Measurements from ENCODE around the gene ARPC1B. TPM values are rescaled to one million over a fixed set of nuclear protein-coding genes. Genes with fewer than 3 reads are reported as not detected.
A peak's percentile ranks its signal among the peaks of the same experiment; 100 is the strongest.
"Not testable (repeated sequence)": the region's sequence is repeated elsewhere in the genome, so short reads cannot be mapped to it uniquely, and the experiment has no call there.

The ARPC1B gene
- total and polyA plus RNA-seq, 4 donors, result 43.9 to 182 (median 112) TPM

DNA sequence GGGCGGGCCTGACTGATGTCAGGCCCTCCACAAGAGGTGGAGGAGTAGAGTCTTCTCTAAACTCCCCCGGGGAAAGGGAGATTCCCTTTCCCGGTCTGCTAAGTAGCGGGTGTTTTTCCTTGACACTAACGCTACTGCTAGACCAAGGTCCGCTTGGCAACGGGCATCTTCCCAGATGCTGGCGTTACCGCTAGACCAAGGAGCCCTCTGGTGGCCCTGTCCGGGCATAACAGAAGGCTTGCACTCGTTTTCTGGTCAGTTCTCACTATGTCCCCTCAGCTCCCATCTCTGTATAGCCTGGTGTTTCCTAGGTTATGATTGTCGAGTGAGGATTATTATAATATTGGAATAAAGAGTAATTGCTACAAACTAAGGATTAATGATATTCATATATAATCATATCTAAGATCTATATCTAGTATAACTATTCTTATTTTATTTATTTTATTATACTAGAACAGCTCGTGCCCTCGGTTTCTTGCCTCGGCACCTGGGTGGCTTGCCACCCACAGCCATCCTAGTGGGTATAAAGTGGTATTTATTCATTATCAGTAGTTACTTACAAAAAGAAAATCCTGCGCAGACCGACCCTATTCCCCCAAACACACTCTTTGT is 41.1 kb downstream of the ARPC1B start:
- peaks cover 19 to 56% (median 42%) of the 10 kb centered on the region in 4 donors for H3K36me3 ChIP-seq (ENCODE audit: control insufficient read depth in 4 of 4, insufficient read depth in 3 of 4, low read depth in 1 of 4, low read length in 3 of 4)
- TF ChIP-seq CTCF (IDR thresholded peaks at IDR 0.05; ENCODE audit: low read depth, low read length, missing input control) (peak; percentile 64), HNF4G (IDR thresholded peaks at IDR 0.05) (peak; percentile 68), HNF4A (conservative IDR thresholded peaks at IDR 0.05) (peak; percentile 67 to 71), RAD21 (IDR thresholded peaks at IDR 0.05) (peak; percentile 79 to 82)
- not testable (repeated sequence) for H3K9me3 ChIP-seq (ENCODE audit: control insufficient read depth in 4 of 4, low read length in 3 of 4); DNase-seq (ENCODE audit: low spot score); H3K9ac ChIP-seq (ENCODE audit: low read depth in 1 of 2, low read length in 2 of 2); H3K4me3 ChIP-seq (ENCODE audit: low read depth in 1 of 3, low read length in 3 of 3); H3K27me3 ChIP-seq (ENCODE audit: control insufficient read depth in 4 of 4, insufficient read depth in 4 of 4, low read length in 3 of 4)
- H3K27ac ChIP-seq (ENCODE audit: low read depth in 1 of 2, low read length in 2 of 2), result peak overlapping the region; percentile 32 to 71
- H3K4me1 ChIP-seq (ENCODE audit: control insufficient read depth in 4 of 4, insufficient read depth in 4 of 4, low read length in 3 of 4), result peaks cover 0 to 32% (median 17%) of the 10 kb centered on the region in 4 donors
- WGBS, result 42% methylated on average over 17 of the region's 17 CpGs

DNA sequence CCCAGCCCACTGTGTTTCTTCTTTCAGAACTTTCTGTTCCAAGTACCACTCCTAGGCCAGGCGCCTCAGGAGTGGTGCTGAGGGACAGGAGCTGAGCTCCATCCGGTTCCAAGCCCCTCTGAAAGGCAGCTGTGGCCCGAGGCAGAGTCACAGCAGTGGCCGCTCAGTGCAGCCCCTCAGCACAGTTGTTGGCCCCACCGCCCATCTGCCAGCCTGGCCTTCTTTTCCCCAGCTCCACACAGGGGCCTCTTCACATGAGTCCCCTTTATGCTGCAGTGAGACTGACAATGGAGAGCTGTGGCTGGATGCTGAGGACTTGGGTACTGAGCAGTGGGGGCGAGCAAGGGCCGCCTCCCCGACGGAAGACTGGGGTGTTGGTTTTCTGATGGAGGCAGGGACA is 43.7 kb downstream of the ARPC1B start:
- Histone ChIP-seq H3K4me3 (ENCODE audit: low read depth in 1 of 3, low read length in 3 of 3) (no peak overlapping the region), H3K4me1 (ENCODE audit: control insufficient read depth in 4 of 4, insufficient read depth in 4 of 4, low read length in 3 of 4) (peaks cover 0 to 32% (median 17%) of the 10 kb centered on the region in 4 donors), H3K9ac (ENCODE audit: low read depth in 1 of 2, low read length in 2 of 2) (no peak overlapping the region), H3K27ac (ENCODE audit: low read depth in 1 of 2, low read length in 2 of 2) (peak overlapping the region; percentile 23 to 47), H3K36me3 (ENCODE audit: control insufficient read depth in 4 of 4, insufficient read depth in 3 of 4, low read depth in 1 of 4, low read length in 3 of 4) (peaks cover 16 to 50% (median 27%) of the 10 kb centered on the region in 4 donors), H3K9me3 (ENCODE audit: control insufficient read depth in 4 of 4, low read length in 3 of 4) (no peaks in the 10 kb centered on the region), H3K27me3 (ENCODE audit: control insufficient read depth in 4 of 4, insufficient read depth in 4 of 4, low read length in 3 of 4) (no peaks in the 10 kb centered on the region)
- 95% methylated on average over 9 of the region's 9 CpGs for WGBS
- TF ChIP-seq ZBTB33 (IDR thresholded peaks at IDR 0.05) (no peak), TAF1 (conservative IDR thresholded peaks at IDR 0.05) (no peak), GABPA (IDR thresholded peaks at IDR 0.05 in 1 of 2, conservative IDR thresholded peaks at IDR 0.05 in 1 of 2) (no peak), RXRA (IDR thresholded peaks at IDR 0.05) (no peak), SP1 (IDR thresholded peaks at IDR 0.05) (no peak), EGR1 (IDR thresholded peaks at IDR 0.05; ENCODE audit: low read depth in 2 of 2) (no peak), YY1 (IDR thresholded peaks at IDR 0.05) (no peak)
- no peak for DNase-seq (ENCODE audit: low spot score)

GRCh38 chr7:99419323-99420021 is 44.9 kb downstream of the ARPC1B start:
- no peak for TF ChIP-seq FOXA1 (IDR thresholded peaks at IDR 0.05)
- no peak for TF ChIP-seq RAD21 (IDR thresholded peaks at IDR 0.05)
- TF ChIP-seq REST (IDR thresholded peaks at IDR 0.05), result no peak
- no peak for TF ChIP-seq FOXA2 (IDR thresholded peaks at IDR 0.05)
- peak; percentile 70 for TF ChIP-seq SP1 (IDR thresholded peaks at IDR 0.05)
- TF ChIP-seq YY1 (IDR thresholded peaks at IDR 0.05), result no peak
- TF ChIP-seq GABPA (IDR thresholded peaks at IDR 0.05 in 1 of 2, conservative IDR thresholded peaks at IDR 0.05 in 1 of 2), result no peak
- TF ChIP-seq HNF4A (conservative IDR thresholded peaks at IDR 0.05), result peak; percentile 68 to 76
- no peak for TF ChIP-seq RXRA (IDR thresholded peaks at IDR 0.05)
- WGBS, result 77% methylated on average over 29 of the region's 29 CpGs
- no peak overlapping the region for H3K9ac ChIP-seq (ENCODE audit: low read depth in 1 of 2, low read length in 2 of 2)
- no peak for DNase-seq (ENCODE audit: low spot score)
- peaks cover 0 to 32% (median 17%) of the 10 kb centered on the region in 4 donors for H3K4me1 ChIP-seq (ENCODE audit: control insufficient read depth in 4 of 4, insufficient read depth in 4 of 4, low read length in 3 of 4)
- peaks cover 16 to 59% (median 30%) of the 10 kb centered on the region in 4 donors for H3K36me3 ChIP-seq (ENCODE audit: control insufficient read depth in 4 of 4, insufficient read depth in 3 of 4, low read depth in 1 of 4, low read length in 3 of 4)
- H3K4me3 ChIP-seq (ENCODE audit: low read depth in 1 of 3, low read length in 3 of 3), result no peak overlapping the region
- peak overlapping the region; percentile 1 to 5 for H3K27ac ChIP-seq (ENCODE audit: low read depth in 1 of 2, low read length in 2 of 2)
- no peaks in the 10 kb centered on the region for H3K9me3 ChIP-seq (ENCODE audit: control insufficient read depth in 4 of 4, low read length in 3 of 4)
- no peaks in the 10 kb centered on the region for H3K27me3 ChIP-seq (ENCODE audit: control insufficient read depth in 4 of 4, insufficient read depth in 4 of 4, low read length in 3 of 4)

All from liver (tissue), 9 donors.